Kidney (tissue), 14 donors: ENCODE data around the gene PAK6. TPM values are rescaled to one million over a fixed set of nuclear protein-coding genes. Genes with fewer than 3 reads are reported as not detected.
A peak's percentile ranks its signal among the peaks of the same experiment; 100 is the strongest.

ENCODE experiments used
- DNase-seq, 5 donors: peaks; one replicate each; pipeline ENCODE4 v3.0.0-alpha.2; 2013 to 2020
- FAIRE-seq: peaks from 2 replicates; lab custom pipeline; 2012; peaks lifted over from hg19 to GRCh38; lab: Jason Lieb, UNC
- H3K27ac ChIP-seq, 2 donors: one replicate each; pipeline ENCODE4 v1.7.0; 2013; ENCODE audit warnings: low read depth in 2 of 2, low read length in 2 of 2, inconsistent platforms in 1 of 2
- H3K27me3 ChIP-seq: one replicate; pipeline ENCODE4 v1.7.1; 2013; ENCODE audit warnings: low read length, inconsistent platforms; ENCODE audit not compliant: control insufficient read depth, insufficient read depth
- H3K36me3 ChIP-seq, 3 donors: one replicate each; pipeline versions ENCODE4 v1.7.0 to v1.7.1; 2013; ENCODE audit warnings: low read length in 3 of 3, control low read depth in 1 of 3, inconsistent platforms in 1 of 3; ENCODE audit not compliant: insufficient read depth in 3 of 3, control insufficient read depth in 2 of 3
- H3K4me1 ChIP-seq, 3 donors: one replicate each; pipeline versions ENCODE4 v1.7.0 to v1.7.1; 2013; ENCODE audit warnings: low read length in 3 of 3, inconsistent platforms in 1 of 3, low read depth in 1 of 3; ENCODE audit not compliant: control insufficient read depth in 2 of 3, insufficient read depth in 2 of 3
- H3K4me3 ChIP-seq, 3 donors: one replicate each; pipeline versions ENCODE4 v1.7.0 to v1.8.1; 2013; ENCODE audit warnings: low read length in 3 of 3, control low read depth in 1 of 3, inconsistent platforms in 1 of 3
- H3K9ac ChIP-seq, 3 donors: one replicate each; pipeline versions ENCODE4 v1.7.0 to v1.7.1; 2013; ENCODE audit warnings: low read length in 3 of 3, control low read depth in 1 of 3, inconsistent platforms in 1 of 3
- H3K9me3 ChIP-seq, 3 donors: one replicate each; pipeline versions ENCODE4 v1.7.0 to v1.7.1; 2013; ENCODE audit warnings: low read length in 3 of 3, control low read depth in 1 of 3, inconsistent platforms in 1 of 3; ENCODE audit not compliant: control insufficient read depth in 2 of 3, insufficient read depth in 1 of 3
- CTCF ChIP-seq: IDR thresholded peaks from 3 replicates; pipeline ENCODE4 v1.5.1; 2012; ENCODE audit warnings: mild to moderate bottlenecking, moderate library complexity, borderline replicate concordance; ENCODE audit not compliant: insufficient read depth; ENCODE audit errors: extremely low read depth
- intact Hi-C: fragments of 100-400 bp; cut with DNase I; formaldehyde crosslinking; loops from one replicate; pipeline ENCODE4 v1.11.1; 2022
- polyA plus RNA-seq: library from polyadenylated mRNA; stranded (reverse); fragments of 350-450 nt; fragmentation: Illumina TruSeq; extraction: RNeasy Lipid Tissue Mini Kit (QIAGEN cat#74804); gene quantifications from one replicate; pipeline ENCODE4 v1.2.3, GENCODE V29; 2014; ENCODE audit warnings: low read depth, low replicate concordance; ENCODE audit not compliant: insufficient read depth
- total RNA-seq: library from RNA; stranded (reverse); fragmentation: NEBNext Ultra II Directional; extraction: Animal tissue kit (Norgen Biotek cat#: 25700); gene quantifications from one replicate; pipeline ENCODE4 v1.2.1, GENCODE V29; 2021
- donor health status: control.
- donor health status: control.
- donor health status: control.
- donor health status: control.
- donor health status: control.
- donor health status: DM: yes; HTN: yes; CAD: no.
- donor health status: Normal renal cell carcinoma (clear cell type).

Gene PAK6
- total and polyA plus RNA-seq, 2 donors from 2014 or later, result 8.1 to 11.9 TPM

GRCh38 chr15:40281057-40281800, 42.4 kb downstream of the PAK6 start:
- no peak overlapping the region for H3K4me3 ChIP-seq
- H3K27me3 ChIP-seq, result peaks cover 27% of the 10 kb centered on the region
- H3K4me1 ChIP-seq, result peaks cover 0 to 11% (median 0%) of the 10 kb centered on the region in 3 donors
- no peaks in the 10 kb centered on the region for H3K9me3 ChIP-seq
- no peak for FAIRE-seq
- intact Hi-C loops, result no loop called here
- no peak overlapping the region for H3K27ac ChIP-seq
- TF ChIP-seq CTCF, result no peak
- H3K9ac ChIP-seq, result no peak overlapping the region
- H3K36me3 ChIP-seq, result no peaks in the 10 kb centered on the region
- DNase-seq, result no peak

GRCh38 chr15:40281801-40282146, 42.9 kb downstream of the PAK6 start:
- no peak overlapping the region for H3K27ac ChIP-seq
- H3K36me3 ChIP-seq, result no peaks in the 10 kb centered on the region
- H3K4me3 ChIP-seq, result no peak overlapping the region
- no peaks in the 10 kb centered on the region for H3K9me3 ChIP-seq
- intact Hi-C loops, result no loop called here
- FAIRE-seq (no peak), DNase-seq (no peak)
- H3K9ac ChIP-seq, result no peak overlapping the region
- H3K27me3 ChIP-seq, result peaks cover 27% of the 10 kb centered on the region
- peaks cover 0 to 11% (median 0%) of the 10 kb centered on the region in 3 donors for H3K4me1 ChIP-seq
- no peak for TF ChIP-seq CTCF

GRCh38 chr15:40282147-40282868, 43.4 kb downstream of the PAK6 start:
- H3K9ac ChIP-seq, result no peak overlapping the region
- DNase-seq, result peak in 4 of 5 donors; percentile 60 to 75 (median 66)
- no peaks in the 10 kb centered on the region for H3K9me3 ChIP-seq
- H3K27ac ChIP-seq, result no peak overlapping the region
- intact Hi-C loops, result no loop called here
- H3K27me3 ChIP-seq, result peaks cover 27% of the 10 kb centered on the region
- H3K36me3 ChIP-seq, result no peaks in the 10 kb centered on the region
- peak overlapping the region in 2 of 3 donors; percentile 9 to 46 for H3K4me3 ChIP-seq
- FAIRE-seq, result no peak
- TF ChIP-seq CTCF, result peak; percentile 20
- H3K4me1 ChIP-seq, result peaks cover 0 to 11% (median 0%) of the 10 kb centered on the region in 3 donors
